PFSK-1 (cell line): Measurements from ENCODE around the gene SEPTIN14.

Experiments used
- POLR2AphosphoS5 ChIP-seq: IDR thresholded peaks from 2 replicates; pipeline ENCODE4 v1.6.1; 2012; ENCODE audit warnings: low read depth, mild to moderate bottlenecking, control low read depth, low read length, moderate library complexity
- SIN3A ChIP-seq: IDR thresholded peaks from 2 replicates; pipeline ENCODE4 v1.6.1; 2012; ENCODE audit warnings: mild to moderate bottlenecking, low read length, moderate library complexity, borderline replicate concordance; ENCODE audit not compliant: insufficient read depth
- TAF1 ChIP-seq: IDR thresholded peaks from 2 replicates; pipeline ENCODE4 v1.6.1; 2012; ENCODE audit warnings: low read length, control low read depth, borderline replicate concordance; ENCODE audit not compliant: insufficient read depth

DNA sequence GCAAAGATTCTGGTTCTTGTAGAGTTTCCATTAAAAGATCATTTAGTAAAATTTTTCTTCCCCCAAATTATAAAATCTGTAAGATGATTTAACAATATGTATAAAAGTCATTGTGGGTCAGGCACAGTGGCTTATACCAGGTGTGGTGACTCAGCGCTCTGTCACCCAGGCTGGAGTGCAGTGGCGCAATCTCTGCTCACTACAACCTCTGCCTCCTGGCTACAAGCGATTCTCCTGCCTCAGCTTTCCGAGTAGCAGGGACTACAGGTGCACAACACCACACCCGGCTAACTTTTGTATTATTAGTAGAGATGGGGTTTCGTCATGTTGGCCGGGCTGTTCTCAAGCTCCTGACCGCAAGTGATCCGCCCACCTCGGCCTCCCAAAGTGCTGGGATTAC, 68.0 kb downstream of the SEPTIN14 start:
- TF ChIP-seq SIN3A (no peak), TAF1 (no peak), POLR2AphosphoS5 (no peak)
